Activated T-cell treated with anti-CD3 and anti-CD28 coated beads for 1 hour (primary cell): Measurements from ENCODE around the gene RASA3.

Source experiments
- DNase-seq: peaks from one replicate; pipeline ENCODE4 v3.0.0-alpha.2; 2020; ENCODE audit warnings: low read depth

RASA3 gene

GRCh38 chr13:114019367-114019766 lies 113.1 kb downstream of the RASA3 start:
- DNase-seq, result peak; percentile 39

- DNase-seq, result no peak
Observed at GRCh38 chr13:114018461-114019055, 113.9 kb downstream of the RASA3 start.

DNA sequence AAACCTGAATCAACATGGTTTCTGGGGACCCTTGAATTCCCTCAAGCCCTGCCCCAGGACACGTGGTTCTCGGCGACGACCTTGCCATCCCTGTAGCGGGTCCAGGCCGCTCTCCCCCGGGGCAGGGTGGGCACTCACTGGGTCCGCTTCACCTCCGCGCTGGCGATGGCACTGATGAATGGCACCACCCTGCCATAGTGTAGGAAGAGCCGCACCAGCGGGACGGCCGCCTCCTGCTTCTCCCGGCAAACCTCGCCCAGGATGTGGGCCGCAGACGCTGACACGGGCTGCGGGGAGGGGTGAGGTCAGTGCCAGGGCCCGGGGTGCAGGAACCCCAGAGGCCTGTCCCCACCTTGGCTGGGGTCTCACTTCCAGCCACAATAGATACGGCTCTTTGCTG lies 114.5 kb downstream of the RASA3 start:
- DNase-seq, result no peak

- no peak for DNase-seq
Observed at GRCh38 chr13:114017028-114017630, 115.3 kb downstream of the RASA3 start.

DNA sequence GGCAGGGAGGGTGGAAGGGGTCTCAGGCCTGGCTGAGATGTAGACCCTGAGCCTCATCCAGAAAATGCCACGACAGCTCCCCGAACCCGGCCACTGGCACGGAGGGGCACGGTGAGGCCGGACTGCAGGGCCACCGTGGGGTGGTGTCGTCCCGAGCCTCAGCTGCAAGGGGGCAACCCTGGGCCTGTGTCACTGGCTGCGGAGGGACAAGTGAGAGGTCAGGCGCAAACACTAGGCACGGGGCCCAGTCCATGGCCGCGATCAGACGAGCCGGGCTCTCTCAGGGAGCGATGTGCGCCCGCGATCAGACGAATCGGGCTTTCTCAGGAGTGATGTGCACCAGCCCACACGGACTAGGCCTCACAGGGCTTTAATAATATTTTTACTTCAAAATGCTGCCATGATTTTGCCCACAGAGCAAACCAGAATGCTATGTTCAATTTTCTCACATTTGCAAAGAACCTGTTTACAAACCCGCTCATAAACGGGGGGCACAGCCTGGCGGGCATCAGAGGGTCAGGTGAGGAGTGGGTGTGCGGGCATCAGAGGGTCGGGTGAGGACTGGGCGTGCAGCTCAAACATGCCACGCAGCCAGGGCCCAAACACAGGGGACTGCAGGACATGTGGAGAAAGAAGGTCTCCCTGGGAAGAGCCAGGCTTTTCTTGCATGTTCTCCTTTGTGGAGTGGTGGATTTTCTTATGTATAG lies 115.9 kb downstream of the RASA3 start:
- no peak for DNase-seq

- DNase-seq, result no peak
Observed at GRCh38 chr13:114015969-114016295, 116.5 kb downstream of the RASA3 start.

DNA sequence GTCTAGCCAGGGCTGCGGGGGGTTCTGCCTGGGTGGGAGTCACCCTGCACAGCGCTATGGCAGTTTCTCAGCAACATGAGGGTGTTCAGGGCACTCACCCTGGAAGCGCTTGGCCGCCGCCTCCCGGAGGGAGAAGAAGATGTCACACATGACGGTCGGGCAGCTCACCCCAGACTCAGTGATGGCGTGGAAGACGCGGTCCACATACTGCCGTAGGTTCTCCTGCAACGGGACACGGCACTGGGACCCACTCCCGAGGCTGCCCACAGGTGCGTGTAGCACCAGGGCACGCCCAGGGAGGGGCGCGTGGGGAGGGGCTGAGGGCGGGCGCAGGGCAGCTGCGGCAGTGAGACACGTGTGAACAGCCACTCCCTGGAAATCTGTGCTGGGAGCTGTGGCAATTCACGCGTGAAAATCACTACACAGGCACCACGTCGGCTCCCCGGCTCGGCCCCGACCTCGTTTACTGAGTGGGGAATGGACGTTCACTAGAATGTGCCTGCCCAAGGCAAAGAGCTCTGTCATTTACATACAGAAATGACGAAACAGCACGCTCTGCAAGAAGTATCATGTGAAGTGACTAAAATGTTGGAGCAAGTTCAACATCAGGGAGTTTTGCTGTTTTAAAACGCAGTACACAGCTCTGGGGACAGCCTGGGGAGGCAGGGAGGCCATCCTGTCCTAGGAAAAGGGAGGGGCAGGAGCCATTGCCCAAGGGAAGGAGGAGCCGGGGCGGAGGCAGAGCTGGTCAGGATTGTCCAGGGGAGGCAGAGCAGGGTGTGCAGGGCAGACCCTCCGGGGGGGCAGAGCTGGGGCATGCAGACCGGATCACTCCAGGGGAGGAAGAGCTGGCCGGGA lies 117.1 kb downstream of the RASA3 start:
- no peak for DNase-seq

DNA sequence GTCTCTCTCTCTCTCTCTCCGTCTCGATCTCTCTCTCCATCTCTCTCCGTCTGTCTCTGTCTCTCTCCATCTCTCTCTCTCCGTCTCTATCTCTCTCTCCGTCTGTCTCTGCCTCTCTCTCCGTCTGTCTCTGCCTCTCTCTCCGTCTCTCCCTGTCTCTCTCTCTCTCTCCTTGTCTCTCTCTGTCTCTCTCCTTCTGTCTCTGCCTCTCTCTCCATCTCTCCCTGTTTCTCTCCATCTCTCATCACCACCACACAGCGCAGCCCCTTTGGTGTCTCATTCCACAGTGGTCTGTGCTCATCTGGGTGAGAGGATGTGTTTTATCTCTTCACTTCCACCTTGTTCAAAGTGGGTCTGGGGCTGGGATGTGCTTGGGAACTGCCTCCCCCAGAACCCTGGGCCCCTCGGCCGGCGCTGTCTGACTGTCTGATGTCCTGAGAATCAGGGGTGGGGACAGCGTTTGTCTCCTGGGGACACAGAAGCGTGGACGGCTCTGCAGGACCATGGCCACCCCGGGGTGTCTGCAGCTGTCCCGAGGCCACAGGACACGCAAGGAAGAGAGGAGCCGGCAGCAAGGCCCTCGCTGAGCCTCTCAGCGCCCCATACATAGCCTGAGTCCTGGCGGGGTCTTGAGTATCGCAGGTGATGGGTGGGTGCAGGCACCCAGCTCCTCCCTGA lies 118.3 kb downstream of the RASA3 start:
- DNase-seq, result no peak

DNA sequence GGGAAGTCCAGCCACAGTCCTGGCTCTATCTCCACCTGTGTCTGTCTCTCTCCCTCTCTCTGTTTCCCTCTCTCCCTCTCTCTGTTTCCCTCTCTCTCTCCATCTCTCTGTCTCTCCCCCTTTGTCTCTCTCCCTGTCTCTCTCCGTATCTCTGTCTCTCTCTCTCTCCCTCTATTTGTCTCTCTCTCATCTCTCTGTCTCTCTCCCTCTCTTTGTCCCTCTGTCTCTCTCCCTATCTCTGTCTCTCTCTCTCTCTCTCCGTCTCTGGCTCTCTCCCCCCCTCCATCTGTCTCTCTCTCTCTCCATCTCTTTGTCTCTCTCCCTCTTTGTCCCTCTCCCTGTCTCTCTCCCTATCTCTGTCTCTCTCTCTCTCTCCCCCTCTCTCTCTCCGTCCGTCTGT lies 119.1 kb downstream of the RASA3 start:
- no peak for DNase-seq

DNA sequence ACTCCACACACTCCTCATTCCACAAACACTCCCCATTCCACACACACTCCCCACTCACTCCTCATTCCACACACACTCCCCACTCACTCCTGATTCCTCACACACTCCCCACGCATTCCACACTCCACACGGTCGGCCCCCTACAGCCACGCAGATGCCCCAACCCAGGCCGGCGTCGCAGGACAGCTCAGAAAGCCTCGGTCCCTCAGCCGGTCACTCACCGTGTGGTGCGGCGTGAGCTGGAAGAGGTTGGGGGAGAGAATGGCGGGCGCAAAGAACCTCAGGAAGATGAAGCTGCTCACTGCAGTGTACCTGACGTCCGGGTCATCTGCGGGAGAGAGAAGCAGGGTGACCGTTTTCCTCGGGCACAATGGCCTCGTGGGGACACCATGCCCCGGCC lies 119.5 kb downstream of the RASA3 start:
- DNase-seq, result no peak

DNA sequence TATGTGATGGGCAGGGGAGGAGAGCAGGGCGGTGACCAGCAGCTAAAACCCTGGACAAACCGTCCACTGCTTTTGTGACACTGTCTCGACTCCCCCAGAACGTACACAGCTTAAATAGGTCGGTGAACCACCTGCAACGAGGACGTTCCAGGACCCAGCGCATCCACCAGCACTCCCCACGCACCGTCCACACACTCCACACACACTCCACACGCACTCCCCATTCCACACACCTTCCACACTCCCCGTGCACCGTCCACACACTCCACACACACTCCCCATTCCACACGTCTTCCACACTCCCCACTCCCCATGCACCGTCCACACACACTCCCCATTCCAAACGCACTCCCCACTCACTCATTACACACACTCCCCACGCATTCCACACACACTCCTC lies 120.3 kb downstream of the RASA3 start:
- no peak for DNase-seq

DNA sequence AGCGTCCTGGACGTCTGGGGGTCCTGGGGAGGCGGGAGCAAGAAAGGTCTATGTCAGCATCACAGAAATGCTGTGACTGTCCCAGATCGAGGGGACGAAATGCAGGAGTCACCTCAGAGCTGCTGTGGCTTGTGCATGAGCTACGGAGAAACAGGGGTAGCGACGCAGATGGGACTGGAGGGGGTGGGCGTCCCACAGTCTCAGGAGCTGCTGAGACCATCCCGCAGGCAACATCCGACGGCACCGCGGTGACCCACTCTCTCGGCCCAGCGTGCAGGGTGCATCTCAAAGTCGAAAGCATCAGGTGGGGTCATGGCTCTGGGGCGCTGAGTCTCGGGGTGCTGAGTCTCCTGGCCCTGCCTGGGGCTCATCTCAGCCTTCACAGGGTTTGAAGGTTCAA lies 121.2 kb downstream of the RASA3 start:
- no peak for DNase-seq

DNA sequence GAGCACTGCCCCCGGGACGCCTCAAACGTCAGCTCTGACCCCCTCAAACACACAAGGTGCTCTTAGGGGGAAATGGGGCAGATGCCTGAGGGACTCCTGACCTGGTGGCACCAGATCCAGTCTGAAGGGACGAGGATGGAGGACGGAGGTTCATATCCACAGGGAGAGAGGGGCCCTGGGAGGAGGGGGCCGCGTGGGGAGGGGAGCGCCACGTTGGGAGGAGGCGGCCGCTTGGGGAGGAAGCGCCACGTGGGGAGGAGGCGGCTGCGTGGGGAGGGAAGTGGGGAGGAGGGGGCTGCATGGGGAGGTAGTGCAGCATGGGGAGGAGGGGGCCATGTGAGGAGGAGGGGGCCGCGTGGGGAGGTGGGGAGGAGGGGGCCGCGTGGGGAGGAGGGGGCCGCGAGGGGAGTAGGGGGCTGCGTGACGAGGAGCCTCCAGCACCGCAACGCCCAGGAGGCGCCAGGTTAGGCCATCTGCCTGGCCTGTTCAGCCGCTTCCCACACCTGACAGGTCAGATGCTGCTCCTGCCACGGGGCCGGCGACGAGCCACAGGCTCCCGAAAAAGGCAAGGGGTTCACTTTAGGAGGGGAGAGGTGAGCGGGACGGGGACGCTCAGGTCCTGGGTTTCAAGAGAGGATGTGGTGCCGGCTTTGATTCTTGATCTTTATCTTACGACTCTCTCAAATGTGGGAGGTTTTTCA lies 121.9 kb downstream of the RASA3 start:
- DNase-seq, result no peak

DNA sequence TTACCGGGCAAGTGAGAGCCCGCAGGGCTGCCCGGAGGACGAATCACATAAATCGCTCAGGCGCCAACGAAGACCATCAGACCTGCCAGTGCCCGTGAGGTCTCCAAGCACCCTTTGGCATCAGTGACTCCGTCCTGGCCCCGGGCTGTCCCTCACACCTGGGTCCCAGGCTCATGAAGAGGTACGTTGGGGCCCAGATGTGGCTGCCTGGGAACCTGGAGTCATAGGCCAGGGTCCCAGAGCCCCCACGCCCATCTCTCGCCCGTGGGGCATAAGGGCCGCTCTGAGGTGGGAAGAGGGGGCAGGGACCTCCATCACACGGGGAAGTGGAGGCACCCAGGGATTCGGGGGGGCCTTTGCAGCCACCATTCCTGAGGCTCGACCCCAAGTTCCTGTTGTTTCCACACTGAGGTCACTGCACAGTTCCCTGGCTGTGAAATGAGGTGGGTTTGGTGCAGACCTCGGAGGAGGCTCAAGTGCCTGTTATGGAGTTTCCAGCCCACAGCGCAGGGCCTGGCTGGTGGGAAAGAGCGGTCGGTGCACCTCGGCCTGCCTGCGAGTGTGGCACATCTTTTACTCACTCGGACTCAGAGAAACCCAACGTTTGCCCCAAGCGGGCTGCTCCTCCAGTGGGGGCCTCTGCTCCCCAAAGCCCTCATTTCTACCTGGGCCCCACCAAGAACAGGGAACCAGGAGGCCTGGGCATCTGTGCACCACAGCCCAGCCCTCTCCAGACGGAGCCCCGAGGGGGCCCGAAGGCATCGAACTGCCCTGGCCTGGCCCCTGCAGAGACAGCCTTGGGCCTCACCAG lies 122.6 kb downstream of the RASA3 start:
- DNase-seq, result no peak

GRCh38 chr13:114008964-114009589 lies 123.3 kb downstream of the RASA3 start:
- no peak for DNase-seq

GRCh38 chr13:114007566-114007965 lies 124.9 kb downstream of the RASA3 start:
- DNase-seq, result no peak

- no peak for DNase-seq
Observed at GRCh38 chr13:114005206-114005724, 127.2 kb downstream of the RASA3 start.

DNA sequence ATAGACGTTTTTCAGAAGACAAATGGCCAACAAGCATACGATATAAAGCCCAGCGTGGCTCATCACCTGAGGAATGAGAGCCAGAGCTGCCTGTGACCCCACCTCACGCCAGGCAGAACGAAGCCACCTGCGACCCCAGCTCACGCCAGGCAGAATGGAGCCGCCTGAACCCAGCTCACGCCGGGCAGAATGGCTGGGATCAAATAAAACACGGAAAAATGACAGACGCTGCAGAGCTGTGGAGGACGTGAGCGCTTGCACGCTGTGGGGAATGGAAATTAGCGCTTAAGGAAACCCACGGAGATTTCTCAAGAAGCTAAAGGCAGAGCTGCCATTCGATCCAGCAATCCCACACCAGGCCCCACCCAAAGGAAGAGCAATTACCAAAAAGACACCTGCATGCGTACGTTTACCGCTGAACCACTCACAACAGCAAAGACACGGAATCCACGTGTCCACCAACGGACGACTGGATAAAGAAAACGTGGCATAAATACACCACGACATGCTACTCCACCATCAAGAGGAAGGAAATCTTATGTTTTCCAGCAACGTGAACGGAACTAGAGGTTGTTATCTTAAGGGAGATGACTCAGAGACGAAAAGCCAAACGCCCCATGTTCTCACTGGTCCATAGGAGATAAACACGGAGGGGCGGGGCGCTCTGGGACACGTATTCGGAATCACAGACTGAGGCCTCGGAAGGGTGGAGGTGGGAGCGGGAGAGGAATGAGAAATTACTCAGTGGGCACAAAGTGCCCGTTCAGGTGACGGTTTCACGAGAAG lies 127.8 kb downstream of the RASA3 start:
- DNase-seq, result no peak

GRCh38 chr13:114002771-114003321 lies 129.6 kb downstream of the RASA3 start:
- DNase-seq, result no peak
